ENCODE measurements around the gene FXYD4.
"Not testable (repeated sequence)": the region's sequence is repeated elsewhere in the genome, so short reads cannot be mapped to it uniquely, and the experiment has no call there.

The FXYD4 gene, protein sequence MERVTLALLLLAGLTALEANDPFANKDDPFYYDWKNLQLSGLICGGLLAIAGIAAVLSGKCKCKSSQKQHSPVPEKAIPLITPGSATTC

DNA sequence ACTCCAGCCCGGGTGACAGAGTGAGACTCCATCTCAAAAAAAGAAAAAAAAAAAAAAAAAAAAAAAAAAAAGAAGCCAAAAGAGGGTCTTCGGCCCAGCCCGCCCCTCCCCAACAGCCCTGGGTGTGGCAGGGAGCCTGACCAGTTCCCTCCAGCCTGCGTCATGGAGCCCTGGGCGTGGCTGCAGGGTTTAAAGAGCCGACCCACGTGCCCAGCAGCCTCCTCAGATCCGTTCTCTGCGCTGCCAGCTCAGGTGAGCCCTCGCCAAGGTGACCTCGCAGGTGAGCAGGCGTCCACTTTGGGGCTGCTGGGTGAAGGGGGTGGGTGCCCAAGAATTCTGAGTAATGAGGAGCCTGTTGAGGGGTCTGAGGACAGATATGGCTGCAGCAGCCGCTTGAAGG is at the start of gene FXYD4:
FXYD4 (plus strand) TSS at position 219 of the 400 bp plus-strand sequence. CDS start 2,111 bp downstream, outside the sequence.
- no peak for DNase-seq (ENCODE audit: low read depth in 3 of 3)

DNA sequence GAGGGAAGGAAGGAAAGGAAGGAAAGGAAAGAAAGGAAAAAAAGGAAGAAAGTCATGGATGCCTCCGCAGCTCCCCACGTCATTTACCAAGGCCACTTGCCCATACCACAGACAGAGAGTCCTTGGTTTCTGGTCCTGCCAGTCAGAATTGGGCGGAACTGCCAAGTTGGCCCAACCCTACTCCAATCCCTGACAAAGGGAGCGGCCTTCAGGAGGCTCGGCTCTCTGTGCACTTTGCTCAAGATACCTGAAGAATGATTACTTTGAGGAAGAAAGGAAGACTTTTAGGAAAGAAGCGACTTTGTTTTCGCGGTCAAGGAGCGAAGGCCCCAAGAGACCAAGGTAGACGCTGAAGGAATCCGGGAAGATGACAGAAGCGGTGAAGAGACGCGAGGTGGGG is 49.1 kb upstream of the FXYD4 start:
- DNase-seq (ENCODE audit: low read depth in 3 of 3): no peak

DNA sequence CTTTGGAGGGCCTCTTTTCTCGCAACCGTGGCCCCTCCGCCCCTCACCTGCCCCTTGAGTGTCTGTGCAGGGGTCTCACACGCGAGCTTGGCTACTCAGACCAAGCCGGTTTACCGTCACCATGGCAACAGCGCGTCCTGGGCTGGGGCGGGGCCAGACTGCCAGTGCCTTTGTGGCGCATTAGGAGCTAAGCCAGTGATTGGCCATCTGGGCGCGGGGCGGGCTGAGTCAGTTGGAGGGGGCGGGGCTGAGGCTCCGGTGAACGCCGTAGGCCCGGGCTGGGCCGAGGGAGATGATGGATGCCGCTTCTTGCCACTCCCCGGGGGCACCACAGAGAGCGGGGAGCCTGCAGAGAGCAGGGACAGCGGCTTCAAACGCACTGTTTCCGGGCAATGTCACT is 48.7 kb upstream of the FXYD4 start:
- DNase-seq (ENCODE audit: low read depth in 3 of 3): peak; percentile 65 to 88 (median 67)

DNA sequence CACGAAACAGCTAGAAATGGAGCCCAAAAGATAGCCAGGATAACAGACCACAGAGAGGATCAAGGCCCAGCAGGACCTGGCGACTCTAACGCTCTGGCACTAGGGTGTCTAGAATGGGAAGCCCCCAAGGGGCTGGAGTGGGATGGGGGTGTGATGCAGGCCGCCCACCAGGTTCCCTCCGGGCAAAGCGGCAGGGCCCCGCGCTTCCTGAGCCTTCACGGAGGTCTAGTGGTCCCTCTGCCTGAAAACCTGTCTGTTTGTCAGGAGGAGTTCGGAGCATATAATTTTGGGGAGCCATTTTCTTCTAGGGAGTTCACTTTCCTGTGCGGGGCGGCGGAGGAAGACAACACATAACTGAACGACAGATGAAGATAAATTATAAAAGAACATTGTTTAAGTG is 48.2 kb upstream of the FXYD4 start:
- DNase-seq (ENCODE audit: low read depth in 3 of 3): no peak

DNA sequence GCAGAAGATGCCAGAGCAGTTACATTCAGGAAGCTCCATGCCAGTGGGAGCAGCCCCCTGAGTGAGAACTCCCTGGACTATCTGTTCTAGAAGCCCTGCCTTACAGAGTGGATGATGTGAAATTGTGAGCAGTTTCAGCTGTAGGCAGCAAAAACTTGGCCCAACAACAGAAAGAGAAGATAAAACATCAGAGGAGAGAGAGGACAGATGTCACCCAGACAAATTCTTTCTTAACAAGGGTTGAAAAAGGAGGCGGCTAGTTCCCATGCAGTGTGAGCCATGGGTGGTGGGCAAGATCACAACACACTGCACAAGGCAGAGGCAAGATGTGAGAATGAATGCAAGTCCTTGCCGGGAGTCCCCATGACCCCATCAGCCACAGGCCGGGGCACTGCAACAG is 46.6 kb upstream of the FXYD4 start:
- no peak for DNase-seq (ENCODE audit: low read depth in 3 of 3)

DNA sequence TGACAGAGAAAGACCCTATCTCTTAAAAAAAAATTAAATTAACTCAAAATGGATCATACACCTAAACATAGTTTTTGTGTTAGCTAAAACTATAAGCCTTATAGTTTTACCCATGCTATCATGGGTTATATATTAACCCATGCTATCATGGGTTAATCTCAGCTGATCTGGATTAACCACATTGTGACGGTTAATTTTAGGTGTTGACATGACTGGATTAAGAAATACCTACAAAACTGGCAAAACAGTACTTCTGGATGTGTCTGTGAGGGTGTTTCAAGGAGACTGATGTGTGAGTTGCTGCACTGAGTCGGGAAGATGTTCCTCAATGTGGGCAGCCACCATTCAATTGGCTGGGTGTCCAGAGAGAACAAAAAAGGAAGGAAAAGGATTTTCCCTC is 44.3 kb upstream of the FXYD4 start:
- DNase-seq (ENCODE audit: low read depth in 3 of 3): no peak

DNA sequence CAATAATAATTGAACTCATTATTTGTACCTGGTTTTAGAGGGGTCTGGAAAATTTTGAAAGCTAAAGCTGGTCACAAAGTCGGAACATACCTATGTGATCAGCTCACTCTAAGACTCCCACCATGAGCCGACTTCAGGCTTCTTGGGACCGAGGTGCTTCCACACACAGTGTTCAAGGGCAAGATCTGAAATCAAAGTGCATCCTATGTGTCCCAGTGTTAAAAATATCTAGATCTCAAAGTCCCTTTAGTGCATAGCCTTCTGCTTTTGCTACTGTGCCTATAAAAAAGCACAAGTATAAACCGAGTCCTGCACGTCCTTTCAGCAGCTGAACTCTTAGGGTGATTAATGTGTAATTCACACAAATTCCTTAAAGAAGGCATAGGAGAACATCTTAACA is 43.5 kb upstream of the FXYD4 start:
- DNase-seq (ENCODE audit: low read depth in 3 of 3): no peak

DNA sequence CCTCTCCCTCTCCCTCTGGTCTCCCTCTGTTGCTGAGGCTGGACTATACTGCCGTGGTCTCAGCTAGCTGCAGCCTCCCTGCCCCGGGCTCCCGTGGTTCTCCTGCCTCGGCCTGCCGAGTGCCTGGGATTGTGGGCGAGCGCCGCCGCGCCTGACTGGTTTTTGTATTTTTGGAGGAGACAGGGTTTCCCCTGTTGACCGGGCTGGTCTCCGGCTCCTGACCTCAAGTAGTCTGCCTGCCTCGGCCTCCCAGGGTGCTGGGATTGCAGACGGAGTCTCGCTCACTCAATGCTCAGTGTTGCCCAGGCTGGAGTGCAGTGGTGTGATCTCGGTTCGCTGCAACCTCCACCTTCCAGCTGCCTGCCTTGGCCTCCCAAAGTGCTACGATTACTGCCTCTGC is 42.6 kb upstream of the FXYD4 start:
- DNase-seq (ENCODE audit: low read depth in 3 of 3): not testable (repeated sequence)

DNA sequence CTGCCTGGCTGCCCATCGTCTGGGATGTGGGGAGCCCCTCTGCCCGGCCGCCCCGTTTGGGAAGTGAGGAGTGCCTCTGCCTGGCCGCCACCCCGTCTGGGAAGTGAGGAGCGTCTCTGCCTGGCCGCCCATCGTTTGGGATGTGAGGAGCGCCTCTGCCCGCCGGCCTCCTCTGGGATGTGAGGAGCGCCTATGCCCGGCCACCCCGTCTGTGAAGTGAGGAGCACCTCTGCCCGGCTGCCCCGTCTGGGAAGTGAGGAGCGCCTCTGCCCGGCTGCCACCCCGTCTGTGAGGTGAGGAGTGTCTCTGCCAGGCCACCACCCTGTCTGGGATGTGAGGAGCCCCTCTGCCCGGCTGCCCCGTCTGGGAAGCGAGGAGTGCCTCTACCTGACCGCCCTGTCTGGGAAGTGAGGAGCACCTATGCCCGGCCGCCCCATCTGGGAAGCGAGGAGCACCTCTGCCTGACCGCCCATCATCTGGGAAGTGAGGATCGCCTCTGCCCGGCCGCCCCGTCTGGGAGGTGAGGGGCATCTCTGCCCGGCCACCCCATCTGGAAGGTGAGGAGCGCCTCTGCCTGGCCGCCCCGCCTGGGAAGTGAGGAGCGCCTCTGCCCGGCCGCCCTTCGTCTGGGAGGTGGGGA is 42.1 kb upstream of the FXYD4 start:
- not testable (repeated sequence) for DNase-seq (ENCODE audit: low read depth in 3 of 3)

DNA sequence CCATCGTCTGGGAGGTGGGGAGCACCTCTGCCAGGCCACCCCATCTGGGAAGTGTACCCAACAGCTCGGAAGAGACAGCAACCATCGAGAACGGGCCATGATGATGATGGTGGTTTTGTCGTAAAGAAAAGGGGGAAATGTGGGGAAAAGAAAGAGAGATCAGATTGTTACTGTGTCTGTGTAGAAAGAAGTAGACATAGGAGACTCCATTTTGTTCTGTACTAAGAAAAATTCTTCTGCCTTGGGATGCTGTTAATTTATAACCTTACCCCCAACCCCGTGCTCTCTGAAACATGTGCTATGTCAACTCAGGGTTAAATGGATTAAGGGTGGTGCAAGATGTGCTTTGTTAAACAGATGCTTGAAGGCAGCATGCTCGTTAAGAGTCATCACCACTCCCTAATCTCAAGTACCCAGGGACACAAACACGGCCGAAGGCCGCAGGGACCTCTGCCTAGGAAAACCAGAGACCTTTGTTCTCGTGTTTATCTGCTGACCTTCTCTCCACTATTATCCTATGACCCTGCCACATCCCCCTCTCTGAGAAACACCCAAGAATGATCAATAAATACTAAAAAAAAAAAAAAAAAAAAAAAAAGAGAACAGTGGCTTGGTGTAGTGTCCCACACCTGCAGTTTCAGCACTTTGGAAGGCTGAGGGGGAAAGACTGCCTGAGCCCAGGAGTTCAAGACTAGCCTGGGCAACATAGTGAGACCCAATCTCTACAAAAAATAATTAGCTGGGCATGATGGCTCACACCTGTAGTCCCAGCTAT is 41.2 kb upstream of the FXYD4 start:
- not testable (repeated sequence) for DNase-seq (ENCODE audit: low read depth in 3 of 3)

DNA sequence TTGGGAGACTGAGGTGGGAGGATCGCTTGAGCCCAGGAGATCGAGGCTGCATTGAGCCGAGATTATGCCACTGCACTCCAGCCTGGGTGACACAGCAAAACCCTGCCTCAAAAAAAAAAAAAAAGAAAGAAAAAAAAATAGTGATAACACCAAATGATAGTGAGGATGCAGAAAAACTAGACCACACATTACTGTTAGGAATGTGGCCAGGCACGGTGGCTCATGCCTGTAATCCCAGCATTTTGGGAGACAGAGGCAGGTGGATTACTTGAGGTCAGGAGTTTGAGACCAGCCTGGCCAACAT is 40.7 kb upstream of the FXYD4 start:
- DNase-seq (ENCODE audit: low read depth in 3 of 3): not testable (repeated sequence)

DNA sequence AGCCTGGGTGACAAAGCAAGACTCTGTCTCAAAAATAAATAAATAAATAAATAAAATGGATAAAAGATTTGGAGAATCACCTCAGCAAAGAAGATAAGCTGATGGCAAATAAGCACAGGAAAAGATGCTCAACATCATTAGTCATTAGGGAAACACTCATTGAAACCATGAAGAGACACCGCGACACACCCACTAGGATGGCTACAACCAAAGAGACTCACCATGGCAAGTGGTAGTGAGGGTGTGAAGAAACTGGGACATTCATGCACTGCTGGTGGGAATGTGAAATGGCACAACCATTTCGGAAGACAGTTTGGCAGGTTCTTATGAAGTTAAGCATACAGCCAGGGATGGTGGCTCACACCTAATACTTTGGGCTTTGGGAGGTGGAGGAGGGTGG is 37.8 kb upstream of the FXYD4 start:
- DNase-seq (ENCODE audit: low read depth in 3 of 3): no peak

DNA sequence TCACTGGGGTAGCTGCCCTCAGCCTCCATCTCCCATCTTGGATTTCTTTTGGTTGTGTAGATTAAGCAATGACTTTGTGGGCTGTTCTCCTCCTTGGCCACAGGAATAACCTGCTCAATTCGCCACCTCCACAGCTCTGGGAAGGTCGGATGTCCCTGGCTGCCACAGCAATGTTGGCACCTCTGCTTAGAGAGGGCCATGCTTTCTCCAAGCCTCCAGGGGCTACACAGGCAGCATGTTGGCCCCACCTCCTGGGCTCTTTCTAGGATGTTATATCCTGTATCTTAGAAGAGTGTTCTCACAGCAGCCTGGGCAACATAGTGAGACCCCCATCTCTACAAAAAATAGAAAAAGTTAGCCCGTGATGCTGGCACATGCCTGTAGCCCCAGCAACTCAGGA is 35.4 kb upstream of the FXYD4 start:
- DNase-seq (ENCODE audit: low read depth in 3 of 3): no peak

DNA sequence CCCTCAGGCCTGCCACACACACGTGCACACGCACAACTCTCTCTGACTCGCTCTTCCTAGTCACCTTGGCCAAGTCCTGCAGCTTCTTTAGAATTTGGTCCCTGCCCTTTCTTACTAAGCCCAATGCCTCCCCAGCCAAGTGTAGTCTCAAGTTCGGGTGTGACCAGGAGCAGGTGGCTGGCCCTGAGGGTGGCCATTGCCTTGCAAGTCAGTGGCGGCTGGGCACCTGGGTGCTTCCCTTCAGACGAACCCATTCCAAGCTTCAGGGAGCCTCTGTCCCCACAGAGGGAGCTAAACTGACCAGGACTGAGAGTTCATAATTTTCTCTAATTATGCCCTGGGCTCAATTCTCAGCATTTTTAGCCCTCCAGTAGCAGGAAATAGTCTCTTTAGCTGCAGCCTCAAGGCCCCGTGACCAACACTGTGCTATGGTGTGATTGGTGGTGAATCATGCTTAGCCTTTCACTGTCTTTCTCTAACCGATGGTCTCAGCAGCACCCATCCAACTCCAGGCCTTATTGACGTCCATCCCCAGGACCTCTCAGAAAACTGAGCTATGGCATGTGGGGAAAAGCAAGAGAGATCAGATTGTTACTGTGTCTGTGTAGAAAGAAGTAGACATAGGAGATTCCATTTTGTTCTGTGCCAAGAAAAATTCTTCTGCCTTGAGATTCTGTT is 34.7 kb upstream of the FXYD4 start:
- no peak for DNase-seq (ENCODE audit: low read depth in 3 of 3)

DNA sequence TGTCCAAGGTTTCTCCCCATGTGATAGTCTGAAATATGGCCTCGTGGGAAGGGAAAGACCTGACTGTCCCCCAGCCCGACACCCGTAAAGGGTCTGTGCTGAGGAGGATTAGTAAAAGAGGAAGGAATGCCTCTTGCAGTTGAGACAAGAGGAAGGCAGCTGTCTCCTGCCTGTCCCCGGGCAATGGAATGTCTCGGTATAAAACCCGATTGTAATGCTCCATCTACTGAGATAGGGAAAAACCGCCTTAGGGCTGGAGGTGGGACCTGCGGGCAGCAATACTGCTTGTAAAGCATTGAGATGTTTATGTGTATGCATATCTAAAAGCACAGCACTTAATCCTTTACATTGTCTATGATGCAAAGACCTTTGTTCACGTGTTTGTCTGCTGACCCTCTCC is 33.9 kb upstream of the FXYD4 start:
- DNase-seq (ENCODE audit: low read depth in 3 of 3): not testable (repeated sequence)

DNA sequence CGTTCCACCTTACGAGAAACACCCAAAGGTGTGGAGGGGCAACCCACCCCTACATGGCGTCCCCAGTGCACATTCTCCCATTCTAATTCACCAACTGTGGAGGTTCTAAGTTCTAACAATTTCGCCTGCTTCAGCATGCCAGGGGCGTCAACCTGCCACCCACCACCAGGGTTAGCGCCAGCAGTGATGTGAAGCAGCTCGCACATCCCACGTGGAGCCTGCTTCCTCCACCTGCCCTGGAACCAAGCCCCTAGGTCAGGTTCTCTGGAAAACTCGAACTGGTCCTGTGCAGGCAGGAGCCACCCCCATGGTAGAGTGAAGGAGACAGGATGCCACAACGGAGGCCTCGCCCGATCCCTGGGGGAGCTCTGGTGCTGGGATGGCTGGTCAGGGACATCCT is 33.3 kb upstream of the FXYD4 start:
- DNase-seq (ENCODE audit: low read depth in 3 of 3): no peak

DNA sequence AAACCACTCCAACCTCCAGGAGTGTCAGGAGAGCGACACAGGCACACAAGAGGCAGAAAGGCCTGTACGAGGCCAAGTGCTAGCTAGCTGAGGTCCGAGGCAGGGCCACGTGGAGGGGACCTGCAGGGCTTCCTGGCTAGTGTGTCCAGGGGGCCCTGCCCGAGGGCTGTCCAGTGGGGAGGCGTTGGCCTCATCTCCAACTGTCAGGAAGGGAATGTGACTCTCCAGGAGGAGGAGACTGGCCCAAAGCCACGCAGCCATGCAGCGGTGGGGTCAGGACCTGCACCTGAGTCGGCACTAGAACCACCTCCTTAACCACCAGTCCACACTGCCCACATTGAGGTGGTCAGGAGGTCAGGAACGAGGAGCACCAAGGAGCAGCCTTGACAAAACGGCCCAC is 32.3 kb upstream of the FXYD4 start:
- no peak for DNase-seq (ENCODE audit: low read depth in 3 of 3)

DNA sequence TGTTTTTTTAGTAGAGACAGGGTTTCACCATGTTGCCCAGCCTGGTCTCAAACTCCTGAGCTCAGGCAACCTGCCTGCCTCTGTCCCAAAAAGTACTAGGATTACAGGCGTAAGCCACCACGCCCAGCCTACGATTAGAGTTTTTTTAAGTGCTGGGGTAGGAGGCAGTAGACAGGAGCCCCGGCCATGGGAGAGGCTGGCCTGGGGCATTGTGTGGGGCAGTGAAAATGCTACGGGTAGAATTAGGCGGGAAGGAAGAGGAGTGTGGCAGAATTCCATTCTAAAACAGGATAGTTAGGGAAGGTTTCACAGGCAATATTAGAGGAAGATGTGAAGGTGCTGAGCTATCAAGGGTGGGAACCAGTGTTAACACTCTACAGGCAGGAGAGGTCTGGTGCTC is 31.3 kb upstream of the FXYD4 start:
- DNase-seq (ENCODE audit: low read depth in 3 of 3): no peak

DNA sequence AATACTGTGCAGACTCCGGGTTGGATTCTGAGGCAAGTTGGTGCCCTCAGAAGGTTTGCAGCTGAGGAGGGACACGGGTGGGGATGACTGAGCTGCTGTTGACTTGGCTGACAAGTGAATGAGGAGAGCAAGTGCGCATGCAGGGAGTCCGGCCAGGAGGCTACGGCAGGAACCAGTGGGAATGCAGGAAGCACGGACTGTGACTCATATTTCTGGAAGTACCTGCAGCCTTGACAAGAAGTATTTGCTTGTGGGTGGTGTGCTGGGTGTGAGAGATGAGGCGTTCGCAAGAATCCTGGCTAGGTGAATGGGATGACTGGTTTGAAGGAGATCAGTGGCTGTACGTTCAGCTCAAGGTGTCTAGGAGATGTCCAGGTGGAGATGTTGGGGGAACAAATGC is 30.8 kb upstream of the FXYD4 start:
- no peak for DNase-seq (ENCODE audit: low read depth in 3 of 3)

DNA sequence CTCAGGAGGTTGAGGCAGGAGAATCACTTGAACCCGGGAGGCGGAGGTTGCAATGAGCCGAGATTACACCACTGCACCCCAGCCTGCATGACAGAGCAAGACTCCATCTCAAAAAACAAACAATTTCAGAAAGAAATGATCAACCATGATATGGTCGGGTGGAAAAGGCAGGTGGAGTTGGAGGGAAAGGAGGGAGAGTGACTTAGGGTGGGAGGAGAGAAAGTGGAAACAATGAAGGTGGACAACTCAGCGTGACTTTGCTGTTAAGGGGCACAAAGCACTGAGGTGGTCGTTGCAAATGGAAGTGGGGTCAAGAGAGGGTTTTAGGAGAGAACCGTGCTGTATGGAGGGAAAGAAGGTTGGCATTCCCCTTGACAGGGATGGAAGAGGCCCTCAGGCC is 30.0 kb upstream of the FXYD4 start:
- DNase-seq (ENCODE audit: low read depth in 3 of 3): no peak

DNA sequence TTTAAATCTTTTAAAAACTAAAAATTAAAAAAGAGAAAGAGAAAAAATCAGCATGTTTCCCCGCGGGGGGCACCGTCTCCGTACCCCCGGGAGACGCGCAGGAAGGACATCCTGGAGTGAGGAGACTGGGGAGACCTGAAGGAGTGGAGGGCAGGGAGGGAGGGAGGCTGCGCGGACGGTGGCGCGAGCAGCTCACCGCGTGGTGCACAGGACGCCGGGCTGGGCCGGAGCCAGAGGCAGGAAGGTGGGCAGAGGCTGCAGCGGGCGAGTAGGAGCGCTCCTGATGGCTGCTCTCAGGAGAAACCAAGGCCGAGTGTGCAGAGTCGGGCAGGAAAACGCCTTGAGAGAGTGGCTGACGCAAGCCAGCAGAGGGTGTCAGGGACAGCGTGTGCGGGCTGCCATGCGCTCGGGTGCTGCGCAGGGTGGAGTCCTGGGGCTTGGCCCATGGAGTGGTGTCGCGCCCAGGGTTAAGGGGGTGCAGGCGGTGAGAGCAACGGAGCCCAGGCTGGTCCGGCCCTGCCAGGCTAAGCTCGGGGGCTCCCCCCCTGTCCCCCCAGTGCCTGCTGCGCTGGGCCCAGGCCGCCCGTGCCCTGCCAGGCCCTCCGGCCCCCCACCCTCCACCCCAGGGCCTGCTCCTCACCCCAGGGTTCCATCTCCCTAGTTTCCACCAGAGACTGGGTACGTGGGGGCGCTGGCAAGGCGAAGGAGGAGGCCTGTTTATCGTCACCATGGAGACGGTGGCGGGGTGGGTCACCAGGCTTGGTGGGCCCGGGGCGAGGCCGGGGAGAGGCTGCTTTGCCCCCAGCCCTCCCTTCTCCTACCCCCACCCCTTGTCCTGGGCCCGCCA is 28.9 kb upstream of the FXYD4 start:
- no peak for DNase-seq (ENCODE audit: low read depth in 3 of 3)

DNA sequence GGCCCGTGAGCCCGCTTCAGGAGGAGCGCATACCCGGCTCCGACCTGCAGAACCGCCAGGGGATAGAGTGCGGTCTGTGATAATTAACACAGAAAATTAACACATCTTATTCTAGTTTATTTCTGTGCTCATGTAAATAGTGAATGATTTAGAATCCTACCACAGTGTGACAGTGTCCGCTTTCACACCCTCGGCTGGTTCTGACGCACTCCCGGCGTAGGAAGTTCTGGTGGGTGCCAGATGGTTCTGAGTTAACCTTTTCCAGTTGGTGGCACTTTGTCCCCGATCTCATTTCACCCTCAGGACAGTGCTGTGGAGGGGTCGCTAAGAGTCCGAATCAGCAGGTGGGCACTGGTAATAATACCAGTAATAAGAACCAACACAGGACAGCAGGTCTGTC is 28.3 kb upstream of the FXYD4 start:
- no peak for DNase-seq (ENCODE audit: low read depth in 3 of 3)

All from stimulated activated CD4-positive, alpha-beta T cell treated with anti-CD3 and anti-CD28 coated beads, TNF-alpha, amount 100 ng/mL, for 24 hours (primary cell).